Type B pancreatic cell (in vitro differentiated cells): ENCODE measurements around the gene FRAS1. TPM values are rescaled to one million over a fixed set of nuclear protein-coding genes. Genes with fewer than 3 reads are reported as not detected.
A peak's percentile ranks its signal among the peaks of the same experiment; 100 is the strongest.

Experiments used
- DNase-seq: peaks from one replicate; pipeline ENCODE4 v3.0.0; 2021; ENCODE audit warnings: mixed read lengths; ENCODE audit not compliant: unreplicated experiment; ENCODE audit errors: extremely low spot score
- H3K27ac Mint-ChIP-seq: 2 replicates; pipeline ENCODE4 v1.8.0; 2021; ENCODE audit warnings: mild to moderate bottlenecking, mixed read lengths
- H3K27me3 Mint-ChIP-seq: 2 replicates; pipeline ENCODE4 v1.8.0; 2021; ENCODE audit warnings: mixed read lengths
- H3K36me3 Mint-ChIP-seq: 2 replicates; pipeline ENCODE4 v1.8.0; 2021; ENCODE audit warnings: mixed read lengths
- H3K4me1 Mint-ChIP-seq: one replicate; pipeline ENCODE4 v1.8.0; 2021; ENCODE audit warnings: mixed read lengths; ENCODE audit not compliant: unreplicated experiment
- H3K4me3 Mint-ChIP-seq: 2 replicates; pipeline ENCODE4 v1.8.0; 2021; ENCODE audit warnings: mild to moderate bottlenecking, mixed read lengths
- H3K9me3 Mint-ChIP-seq: 2 replicates; pipeline ENCODE4 v1.8.0; 2021; ENCODE audit warnings: mixed read lengths
- total RNA-seq: library from RNA; stranded (reverse); gene quantifications from 2 replicates; pipeline ENCODE4 v1.2.1, GENCODE V29; 2021; ENCODE audit warnings: low replicate concordance
- TF ChIP-seq, protein P1 (sequence below): fragments of 200-600 bp; sonication (generic); conservative IDR thresholded peaks from 2 replicates; pipeline ENCODE4 v1.5.0; 2021; ENCODE audit warnings: antibody characterized with exemption, mild to moderate bottlenecking

Gene FRAS1
- total RNA-seq, 1 donor from 2014 or later, result 37.7 TPM

DNA sequence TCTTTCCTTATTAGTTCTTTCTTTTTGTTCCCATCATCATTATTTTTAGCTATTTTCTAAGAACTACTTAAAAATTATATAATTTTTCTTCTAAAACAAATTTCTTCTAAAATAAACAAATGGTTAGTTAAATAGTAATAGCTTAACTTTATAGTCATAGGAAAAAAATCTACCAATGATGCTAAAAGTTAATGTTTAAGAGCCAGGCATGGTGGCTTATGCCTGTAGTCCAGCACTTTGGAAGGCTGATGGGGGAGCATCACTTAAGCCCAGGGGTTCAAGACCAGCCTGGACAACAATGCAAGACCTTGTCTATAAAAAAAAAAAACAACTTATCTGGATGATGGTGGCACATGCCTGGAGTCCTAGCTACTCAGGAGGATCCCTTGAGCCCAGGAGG, 367.3 kb downstream of the FRAS1 start:
- Mint-ChIP-seq H3K27ac (no peak overlapping the region), H3K9me3 (no peaks in the 10 kb centered on the region), H3K4me3 (no peak overlapping the region), H3K27me3 (no peaks in the 10 kb centered on the region), H3K36me3 (peaks cover 28% of the 10 kb centered on the region), H3K4me1 (peaks cover 16% of the 10 kb centered on the region)
- TF ChIP-seq, protein P1, sequence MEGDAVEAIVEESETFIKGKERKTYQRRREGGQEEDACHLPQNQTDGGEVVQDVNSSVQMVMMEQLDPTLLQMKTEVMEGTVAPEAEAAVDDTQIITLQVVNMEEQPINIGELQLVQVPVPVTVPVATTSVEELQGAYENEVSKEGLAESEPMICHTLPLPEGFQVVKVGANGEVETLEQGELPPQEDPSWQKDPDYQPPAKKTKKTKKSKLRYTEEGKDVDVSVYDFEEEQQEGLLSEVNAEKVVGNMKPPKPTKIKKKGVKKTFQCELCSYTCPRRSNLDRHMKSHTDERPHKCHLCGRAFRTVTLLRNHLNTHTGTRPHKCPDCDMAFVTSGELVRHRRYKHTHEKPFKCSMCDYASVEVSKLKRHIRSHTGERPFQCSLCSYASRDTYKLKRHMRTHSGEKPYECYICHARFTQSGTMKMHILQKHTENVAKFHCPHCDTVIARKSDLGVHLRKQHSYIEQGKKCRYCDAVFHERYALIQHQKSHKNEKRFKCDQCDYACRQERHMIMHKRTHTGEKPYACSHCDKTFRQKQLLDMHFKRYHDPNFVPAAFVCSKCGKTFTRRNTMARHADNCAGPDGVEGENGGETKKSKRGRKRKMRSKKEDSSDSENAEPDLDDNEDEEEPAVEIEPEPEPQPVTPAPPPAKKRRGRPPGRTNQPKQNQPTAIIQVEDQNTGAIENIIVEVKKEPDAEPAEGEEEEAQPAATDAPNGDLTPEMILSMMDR, result no peak
- DNase-seq, result no peak

DNA sequence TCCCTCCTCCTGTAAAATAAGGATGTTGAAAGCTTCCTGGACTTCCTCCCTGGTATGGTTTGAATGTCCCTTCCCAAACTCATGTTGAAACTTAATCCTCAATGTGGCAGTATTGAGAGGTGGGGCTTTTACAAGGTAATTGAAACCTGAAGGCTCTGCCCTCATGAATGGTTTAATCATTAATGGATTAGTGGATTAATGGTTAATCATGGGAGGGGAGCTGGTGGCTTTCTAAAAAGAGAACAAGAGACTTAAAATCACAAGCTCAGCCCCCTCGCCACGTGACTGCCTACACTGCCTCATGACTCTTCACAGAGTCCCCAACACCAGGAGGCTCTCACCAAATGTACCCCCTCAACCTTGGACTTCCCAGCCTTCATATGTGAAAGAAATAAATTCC, 369.8 kb downstream of the FRAS1 start:
- Mint-ChIP-seq H3K27me3 (no peaks in the 10 kb centered on the region), H3K36me3 (peaks cover 18% of the 10 kb centered on the region), H3K4me1 (peaks cover 19% of the 10 kb centered on the region), H3K4me3 (no peak overlapping the region), H3K27ac (no peak overlapping the region), H3K9me3 (no peaks in the 10 kb centered on the region)
- DNase-seq, result no peak
- TF ChIP-seq, protein P1, result no peak

DNA sequence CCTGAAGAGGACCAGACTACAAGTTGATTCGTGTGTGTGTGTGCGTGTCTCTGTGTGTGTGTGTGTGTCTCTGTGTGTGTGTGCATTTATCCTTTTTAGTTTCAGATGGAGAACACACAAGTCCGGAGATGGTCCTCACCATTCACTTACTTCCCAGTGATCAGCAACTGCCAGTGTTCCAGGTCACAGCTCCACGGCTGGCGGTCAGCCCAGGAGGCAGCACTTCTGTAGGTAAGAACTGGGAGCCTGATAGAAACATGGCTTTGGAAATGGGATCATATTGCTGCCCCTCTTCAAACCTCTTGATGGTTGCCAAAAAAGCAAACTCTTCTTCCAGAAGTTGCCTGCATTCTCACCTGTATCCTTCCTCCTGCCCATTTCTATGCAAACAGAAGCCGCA, 371.9 kb downstream of the FRAS1 start:
- Mint-ChIP-seq H3K27me3 (no peaks in the 10 kb centered on the region), H3K4me3 (no peak overlapping the region), H3K36me3 (peaks cover 14% of the 10 kb centered on the region), H3K4me1 (peaks cover 28% of the 10 kb centered on the region), H3K27ac (no peak overlapping the region), H3K9me3 (no peaks in the 10 kb centered on the region)
- TF ChIP-seq, protein P1, result no peak
- DNase-seq, result no peak

DNA sequence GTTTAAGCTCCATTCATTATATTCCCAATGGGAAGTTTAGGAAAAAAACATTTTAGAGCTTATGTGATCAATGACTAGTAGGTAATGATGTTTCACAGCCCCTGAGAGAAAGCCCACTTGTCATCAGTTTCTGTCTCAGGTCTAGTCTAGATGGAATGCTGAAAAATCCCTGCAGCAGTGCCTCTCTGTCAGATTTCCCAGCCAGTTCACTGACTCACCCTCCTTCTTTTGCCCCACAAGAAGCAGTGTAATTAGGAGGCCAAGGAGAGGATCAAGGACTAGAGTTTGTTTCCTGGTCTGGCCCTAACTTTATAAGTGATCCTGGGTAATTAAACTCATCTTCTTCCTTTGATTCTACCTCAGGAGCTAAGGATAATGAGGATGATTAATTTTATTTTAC, 375.8 kb downstream of the FRAS1 start:
- H3K4me3 Mint-ChIP-seq, result no peak overlapping the region
- peaks cover 13% of the 10 kb centered on the region for H3K4me1 Mint-ChIP-seq
- no peaks in the 10 kb centered on the region for H3K9me3 Mint-ChIP-seq
- H3K36me3 Mint-ChIP-seq, result peaks cover 18% of the 10 kb centered on the region
- H3K27ac Mint-ChIP-seq, result peak overlapping the region; percentile 3
- TF ChIP-seq, protein P1, result no peak
- H3K27me3 Mint-ChIP-seq, result no peaks in the 10 kb centered on the region
- DNase-seq, result no peak

DNA sequence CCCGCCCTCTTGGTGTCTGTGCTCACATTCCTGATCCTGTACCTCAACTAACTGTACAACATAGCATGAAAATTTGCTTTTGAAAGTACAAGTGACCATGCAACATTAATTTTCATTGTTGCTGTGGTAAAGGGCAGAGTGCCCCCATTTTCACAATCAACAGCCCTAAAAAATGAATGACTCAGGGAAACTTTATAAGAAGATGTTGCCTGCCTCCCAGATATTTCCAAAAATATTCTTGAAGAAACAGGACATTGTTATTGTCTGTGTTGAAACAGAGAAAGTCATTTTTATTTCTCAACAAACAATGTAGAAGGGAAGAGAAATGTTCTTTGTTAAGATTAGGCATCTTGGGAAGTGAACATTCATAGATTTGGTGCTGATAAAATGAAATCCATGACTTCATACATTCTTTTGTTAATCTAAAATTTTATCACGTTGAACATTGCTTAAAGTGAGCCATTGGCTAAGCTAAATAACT, 380.5 kb downstream of the FRAS1 start:
- TF ChIP-seq, protein P1, result no peak
- Mint-ChIP-seq H3K36me3 (peaks cover 21% of the 10 kb centered on the region), H3K4me1 (peaks cover 13% of the 10 kb centered on the region), H3K27me3 (no peaks in the 10 kb centered on the region), H3K27ac (no peak overlapping the region), H3K4me3 (no peak overlapping the region), H3K9me3 (no peaks in the 10 kb centered on the region)
- no peak for DNase-seq

DNA sequence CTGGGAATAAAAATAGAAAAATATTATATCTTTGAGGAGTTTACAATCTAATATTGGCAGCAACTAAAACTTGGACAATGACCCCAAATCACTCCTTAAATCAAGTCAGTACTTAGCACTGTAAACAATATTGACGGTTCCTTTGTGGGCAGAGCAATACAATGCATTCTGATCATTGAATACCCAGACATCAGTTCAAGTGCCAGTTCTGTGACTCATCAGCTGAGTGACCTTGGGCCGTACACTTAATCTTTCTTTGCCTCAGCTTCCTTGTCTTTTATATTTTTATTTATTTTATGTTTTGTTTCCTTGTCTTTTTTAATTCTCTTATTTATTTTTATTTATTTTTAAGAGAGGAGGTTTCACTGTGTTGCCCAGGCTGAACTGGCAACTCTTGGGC, 382.2 kb downstream of the FRAS1 start:
- Mint-ChIP-seq H3K27ac (no peak overlapping the region), H3K4me1 (peaks cover 5% of the 10 kb centered on the region), H3K36me3 (peaks cover 16% of the 10 kb centered on the region), H3K9me3 (no peaks in the 10 kb centered on the region), H3K27me3 (no peaks in the 10 kb centered on the region), H3K4me3 (no peak overlapping the region)
- TF ChIP-seq, protein P1, result no peak
- no peak for DNase-seq
